ENCODE results near the gene SORCS2.

DNA sequence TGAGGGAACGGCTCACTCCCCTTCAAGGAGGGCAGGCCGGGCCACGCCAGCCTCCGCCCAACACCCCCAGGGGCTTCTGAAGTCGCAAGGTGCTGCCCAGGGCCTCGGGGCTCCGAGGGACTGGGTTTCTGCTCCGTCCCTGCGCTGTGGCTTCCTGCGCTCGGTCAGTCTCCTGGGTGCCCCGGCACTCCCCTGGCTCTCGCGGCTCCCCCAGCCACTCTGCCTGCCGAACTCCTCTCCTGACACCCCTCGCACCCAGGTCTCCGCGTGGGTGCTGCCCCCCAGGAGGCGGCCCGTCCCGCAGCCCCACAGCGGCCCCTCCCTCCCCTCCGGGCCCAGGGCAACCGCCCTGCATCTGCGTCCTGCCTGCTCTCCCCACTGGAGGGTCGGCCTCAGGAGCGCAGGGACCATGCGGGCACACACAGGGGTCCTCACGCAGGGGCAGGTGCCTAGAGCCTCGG lies 595.4 kb downstream of the SORCS2 start:
- TF ChIP-seq, protein P1, sequence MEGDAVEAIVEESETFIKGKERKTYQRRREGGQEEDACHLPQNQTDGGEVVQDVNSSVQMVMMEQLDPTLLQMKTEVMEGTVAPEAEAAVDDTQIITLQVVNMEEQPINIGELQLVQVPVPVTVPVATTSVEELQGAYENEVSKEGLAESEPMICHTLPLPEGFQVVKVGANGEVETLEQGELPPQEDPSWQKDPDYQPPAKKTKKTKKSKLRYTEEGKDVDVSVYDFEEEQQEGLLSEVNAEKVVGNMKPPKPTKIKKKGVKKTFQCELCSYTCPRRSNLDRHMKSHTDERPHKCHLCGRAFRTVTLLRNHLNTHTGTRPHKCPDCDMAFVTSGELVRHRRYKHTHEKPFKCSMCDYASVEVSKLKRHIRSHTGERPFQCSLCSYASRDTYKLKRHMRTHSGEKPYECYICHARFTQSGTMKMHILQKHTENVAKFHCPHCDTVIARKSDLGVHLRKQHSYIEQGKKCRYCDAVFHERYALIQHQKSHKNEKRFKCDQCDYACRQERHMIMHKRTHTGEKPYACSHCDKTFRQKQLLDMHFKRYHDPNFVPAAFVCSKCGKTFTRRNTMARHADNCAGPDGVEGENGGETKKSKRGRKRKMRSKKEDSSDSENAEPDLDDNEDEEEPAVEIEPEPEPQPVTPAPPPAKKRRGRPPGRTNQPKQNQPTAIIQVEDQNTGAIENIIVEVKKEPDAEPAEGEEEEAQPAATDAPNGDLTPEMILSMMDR (IDR thresholded peaks at IDR 0.05; ENCODE audit: low read depth, low read length) = no peak
- no peak for TF ChIP-seq EZH2phosphoT487 (IDR thresholded peaks at IDR 0.05; ENCODE audit: low read depth)
